Testis (tissue), 2 donors: ENCODE data around the gene CRIP1.

Experiments
- POLR2A ChIP-seq: fragments of 450-650 bp; IDR thresholded peaks from one replicate; pipeline ENCODE4 v1.6.1; 2017; ENCODE audit warnings: antibody characterized with exemption, mild to moderate bottlenecking, moderate library complexity
- TF ChIP-seq, protein P1 (sequence below), 3 experiments: fragments of 450-650 bp in 2 of 3; fragments of 200-600 bp in 1 of 3; sonication (generic) in 1 of 3; IDR thresholded peaks; one replicate each; pipeline ENCODE4 v1.5.1; 2016 to 2019; ENCODE audit warnings: antibody characterized with exemption in 3 of 3, mild to moderate bottlenecking in 2 of 3, moderate library complexity in 1 of 3

DNA sequence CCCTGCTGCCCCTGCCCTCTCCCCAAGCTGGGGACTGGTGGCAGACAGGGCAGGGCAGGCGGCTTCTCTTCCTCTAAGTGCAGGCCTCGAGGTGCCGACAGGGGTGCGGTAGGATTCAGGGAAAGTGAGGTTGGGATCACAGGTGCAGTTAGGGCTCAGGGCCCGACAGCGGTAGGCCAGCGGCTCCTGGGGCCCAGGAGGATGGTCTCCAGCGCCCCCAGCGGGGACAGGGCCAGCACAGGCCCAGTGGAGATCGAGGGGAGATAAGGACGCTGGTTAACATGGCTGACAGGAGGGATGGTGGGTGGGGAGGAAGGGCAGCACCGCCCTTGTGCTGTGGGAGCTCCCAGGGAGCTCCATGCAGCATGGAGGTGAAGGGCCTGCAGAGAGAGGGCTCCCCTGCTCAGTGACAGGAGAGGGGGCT, 935 bp upstream of the CRIP1 start:
- no peak for TF ChIP-seq POLR2A
- TF ChIP-seq, protein P1, sequence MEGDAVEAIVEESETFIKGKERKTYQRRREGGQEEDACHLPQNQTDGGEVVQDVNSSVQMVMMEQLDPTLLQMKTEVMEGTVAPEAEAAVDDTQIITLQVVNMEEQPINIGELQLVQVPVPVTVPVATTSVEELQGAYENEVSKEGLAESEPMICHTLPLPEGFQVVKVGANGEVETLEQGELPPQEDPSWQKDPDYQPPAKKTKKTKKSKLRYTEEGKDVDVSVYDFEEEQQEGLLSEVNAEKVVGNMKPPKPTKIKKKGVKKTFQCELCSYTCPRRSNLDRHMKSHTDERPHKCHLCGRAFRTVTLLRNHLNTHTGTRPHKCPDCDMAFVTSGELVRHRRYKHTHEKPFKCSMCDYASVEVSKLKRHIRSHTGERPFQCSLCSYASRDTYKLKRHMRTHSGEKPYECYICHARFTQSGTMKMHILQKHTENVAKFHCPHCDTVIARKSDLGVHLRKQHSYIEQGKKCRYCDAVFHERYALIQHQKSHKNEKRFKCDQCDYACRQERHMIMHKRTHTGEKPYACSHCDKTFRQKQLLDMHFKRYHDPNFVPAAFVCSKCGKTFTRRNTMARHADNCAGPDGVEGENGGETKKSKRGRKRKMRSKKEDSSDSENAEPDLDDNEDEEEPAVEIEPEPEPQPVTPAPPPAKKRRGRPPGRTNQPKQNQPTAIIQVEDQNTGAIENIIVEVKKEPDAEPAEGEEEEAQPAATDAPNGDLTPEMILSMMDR (IDR thresholded peaks at IDR 0.05), result no peak
